Measurements from ENCODE around the gene AGAP9.
"Not testable (repeated sequence)": the region's sequence is repeated elsewhere in the genome, so short reads cannot be mapped to it uniquely, and the experiment has no call there.

AGAP9 gene

DNA sequence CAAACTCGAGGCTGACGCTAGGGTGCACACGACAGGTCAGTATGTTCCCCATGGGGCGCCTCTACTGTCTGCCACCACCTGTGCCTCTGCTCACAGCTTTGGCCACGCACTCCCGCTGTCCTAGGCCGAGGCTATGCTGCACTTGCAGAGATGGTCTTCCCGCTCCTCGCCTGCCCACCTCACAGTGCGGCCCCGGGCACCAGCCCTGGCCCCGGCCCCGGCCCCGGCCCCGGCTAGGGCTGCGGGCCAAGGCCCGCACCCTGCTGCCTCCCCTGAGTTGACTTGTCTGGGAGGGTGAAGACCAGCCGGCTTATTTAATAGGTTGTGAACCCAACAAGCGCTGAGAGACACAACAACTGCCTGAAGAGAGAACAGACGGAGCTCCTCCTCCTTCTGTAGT is at the start of gene AGAP9:
TSS of gene AGAP9 (minus strand) at position 164 of the 400 bp plus-strand sequence. CDS start at position 52, 112 bp downstream.
- H3K27ac Mint-ChIP-seq, H3K36me3 Mint-ChIP-seq, H3K4me3 Mint-ChIP-seq, H3K9me3 Mint-ChIP-seq, H3K4me1 Mint-ChIP-seq, H3K27me3 Mint-ChIP-seq: not testable (repeated sequence)

- not testable (repeated sequence) for H3K4me1 Mint-ChIP-seq, H3K36me3 Mint-ChIP-seq, H3K27ac Mint-ChIP-seq, H3K9me3 Mint-ChIP-seq, H3K4me3 Mint-ChIP-seq, H3K27me3 Mint-ChIP-seq
These were observed 47.9 kb upstream of the AGAP9 start for GRCh38 chr10:47571138-47571912.

- H3K4me1 Mint-ChIP-seq, H3K4me3 Mint-ChIP-seq, H3K36me3 Mint-ChIP-seq: not testable (repeated sequence)
These were observed 43.3 kb upstream of the AGAP9 start for GRCh38 chr10:47566757-47567156.

DNA sequence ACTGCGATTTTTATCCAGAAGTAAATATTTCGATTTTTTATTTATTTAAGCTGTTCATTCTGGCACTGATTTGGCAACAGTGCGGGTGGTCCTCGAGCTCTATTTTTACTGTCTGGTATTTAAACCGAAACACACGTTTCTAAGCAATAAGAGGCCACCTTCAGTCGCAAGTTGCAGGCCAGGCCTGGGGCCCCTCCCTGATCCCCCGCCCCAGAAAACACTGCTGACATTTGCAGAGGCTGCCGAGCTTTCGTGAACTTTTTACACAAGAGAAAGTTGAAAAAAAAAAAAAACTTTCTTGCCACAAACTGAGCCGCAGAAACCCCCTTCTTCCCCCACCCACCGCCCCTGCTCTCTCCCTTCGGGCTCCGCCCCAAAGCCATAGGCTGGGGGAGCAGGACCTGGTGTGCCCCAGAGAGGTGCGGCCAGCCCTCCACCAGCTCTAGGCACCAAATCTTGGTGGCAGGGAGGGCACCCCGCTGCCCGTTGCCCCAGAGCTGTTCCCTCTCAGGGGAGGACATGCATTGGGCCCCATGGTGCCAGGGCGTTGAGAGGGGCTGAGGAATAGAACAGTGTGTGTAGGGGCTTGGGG is 42.8 kb upstream of the AGAP9 start:
- H3K4me1 Mint-ChIP-seq, H3K36me3 Mint-ChIP-seq, H3K9me3 Mint-ChIP-seq, H3K27me3 Mint-ChIP-seq, H3K4me3 Mint-ChIP-seq, H3K27ac Mint-ChIP-seq: not testable (repeated sequence)

More at GRCh38 chr10:47566757-47567156, 43.3 kb upstream of the AGAP9 start:
- not testable (repeated sequence) for H3K27me3 Mint-ChIP-seq, H3K9me3 Mint-ChIP-seq, H3K27ac Mint-ChIP-seq

GRCh38 chr10:47565517-47565920 is 42.1 kb upstream of the AGAP9 start:
- H3K27ac Mint-ChIP-seq, H3K9me3 Mint-ChIP-seq, H3K36me3 Mint-ChIP-seq, H3K4me1 Mint-ChIP-seq, H3K27me3 Mint-ChIP-seq, H3K4me3 Mint-ChIP-seq: not testable (repeated sequence)

DNA sequence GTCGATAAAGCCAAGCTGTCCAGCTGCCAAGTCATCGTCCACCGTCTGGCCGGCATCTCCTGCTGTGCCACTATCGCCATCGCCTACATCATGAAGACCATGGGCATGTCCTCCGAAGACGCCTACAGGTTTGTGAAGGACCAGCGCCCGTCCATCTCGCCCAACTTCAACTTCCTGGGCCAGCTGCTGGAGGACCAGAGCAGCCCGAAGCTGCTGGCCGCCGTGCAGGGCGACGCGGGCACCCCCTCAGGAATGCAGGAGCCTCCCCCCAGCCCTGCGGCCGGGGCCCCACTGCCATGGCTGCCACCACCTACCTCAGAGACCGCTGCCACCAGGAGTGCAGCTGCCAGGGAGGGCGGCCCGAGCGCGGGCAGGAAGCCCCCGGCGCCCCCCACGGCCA is 41.5 kb upstream of the AGAP9 start:
- not testable (repeated sequence) for H3K36me3 Mint-ChIP-seq, H3K4me1 Mint-ChIP-seq, H3K9me3 Mint-ChIP-seq, H3K4me3 Mint-ChIP-seq, H3K27ac Mint-ChIP-seq, H3K27me3 Mint-ChIP-seq

DNA sequence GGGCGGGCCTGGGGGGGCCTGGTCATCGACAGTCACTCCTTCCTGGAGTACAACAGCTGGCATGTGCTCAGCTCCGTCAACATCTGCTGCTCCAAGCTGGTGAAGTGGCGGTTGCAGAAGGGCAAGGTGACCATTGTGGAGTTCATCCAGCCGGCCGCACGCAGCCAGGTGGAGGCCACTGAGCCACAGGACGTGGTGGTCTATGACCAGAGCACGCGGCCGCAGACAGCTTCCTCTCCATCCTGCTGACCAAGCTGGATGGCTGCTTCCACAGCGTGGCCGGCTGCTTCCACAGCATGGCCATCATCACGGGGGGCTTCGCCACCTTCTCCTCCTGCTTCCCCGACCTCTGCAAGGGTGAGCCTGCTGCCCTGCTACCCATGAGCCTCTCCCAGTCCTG is 40.9 kb upstream of the AGAP9 start:
- not testable (repeated sequence) for H3K4me1 Mint-ChIP-seq, H3K27ac Mint-ChIP-seq, H3K9me3 Mint-ChIP-seq

GRCh38 chr10:47560452-47560851 is 37.0 kb upstream of the AGAP9 start:
- not testable (repeated sequence) for H3K9me3 Mint-ChIP-seq, H3K27ac Mint-ChIP-seq, H3K36me3 Mint-ChIP-seq, H3K4me3 Mint-ChIP-seq, H3K27me3 Mint-ChIP-seq, H3K4me1 Mint-ChIP-seq

More for the DNA sequence above, 40.9 kb upstream of the AGAP9 start:
- not testable (repeated sequence) for H3K4me3 Mint-ChIP-seq, H3K27me3 Mint-ChIP-seq, H3K36me3 Mint-ChIP-seq

GRCh38 chr10:47559718-47560308 is 36.4 kb upstream of the AGAP9 start:
- not testable (repeated sequence) for H3K4me1 Mint-ChIP-seq, H3K4me3 Mint-ChIP-seq, H3K27ac Mint-ChIP-seq, H3K36me3 Mint-ChIP-seq, H3K27me3 Mint-ChIP-seq, H3K9me3 Mint-ChIP-seq

- H3K27ac Mint-ChIP-seq, H3K27me3 Mint-ChIP-seq, H3K4me3 Mint-ChIP-seq, H3K4me1 Mint-ChIP-seq, H3K36me3 Mint-ChIP-seq, H3K9me3 Mint-ChIP-seq: not testable (repeated sequence)
These were observed 34.7 kb upstream of the AGAP9 start for GRCh38 chr10:47558109-47558508.

DNA sequence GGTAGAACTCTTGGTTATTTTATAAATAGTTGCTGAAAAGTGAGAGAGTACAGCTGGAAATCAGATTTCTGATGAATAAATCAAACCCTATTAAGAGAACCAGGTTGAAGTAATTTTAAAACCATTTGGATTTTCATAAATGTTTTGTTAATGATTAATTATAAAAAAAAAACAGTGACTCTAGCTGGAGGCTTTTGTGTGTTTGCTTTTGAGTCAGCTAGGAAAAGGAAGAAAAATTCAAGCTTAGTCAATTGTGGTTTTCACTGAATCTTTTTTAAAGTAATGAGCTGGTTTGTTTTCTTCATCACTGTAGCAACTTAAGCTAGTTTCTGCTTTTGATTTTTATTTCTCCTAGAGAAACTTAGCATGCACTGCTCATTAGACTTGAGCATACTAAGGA is 34.2 kb upstream of the AGAP9 start:
- not testable (repeated sequence) for H3K27ac Mint-ChIP-seq, H3K4me3 Mint-ChIP-seq, H3K4me1 Mint-ChIP-seq, H3K9me3 Mint-ChIP-seq, H3K36me3 Mint-ChIP-seq, H3K27me3 Mint-ChIP-seq

DNA sequence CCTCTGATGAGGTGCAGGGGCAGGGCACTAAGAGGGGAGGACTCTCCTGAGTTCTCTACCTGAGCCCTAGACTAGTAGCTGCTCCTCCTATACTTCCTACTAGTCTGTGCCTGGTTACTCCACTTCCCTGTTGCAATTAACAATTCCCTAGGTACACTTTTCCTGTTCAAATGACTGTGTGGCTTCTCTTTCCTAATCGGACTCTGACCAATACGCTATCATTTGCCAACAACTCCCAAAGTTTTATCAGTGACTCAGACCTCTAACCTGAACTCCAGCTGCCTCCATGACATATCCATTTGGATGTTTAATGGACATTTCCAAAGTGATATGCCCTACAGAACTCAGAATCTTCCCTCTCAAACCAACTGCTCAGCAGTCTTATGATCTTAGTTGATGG is 31.9 kb upstream of the AGAP9 start:
- not testable (repeated sequence) for H3K27me3 Mint-ChIP-seq, H3K9me3 Mint-ChIP-seq, H3K27ac Mint-ChIP-seq, H3K36me3 Mint-ChIP-seq, H3K4me1 Mint-ChIP-seq, H3K4me3 Mint-ChIP-seq

DNA sequence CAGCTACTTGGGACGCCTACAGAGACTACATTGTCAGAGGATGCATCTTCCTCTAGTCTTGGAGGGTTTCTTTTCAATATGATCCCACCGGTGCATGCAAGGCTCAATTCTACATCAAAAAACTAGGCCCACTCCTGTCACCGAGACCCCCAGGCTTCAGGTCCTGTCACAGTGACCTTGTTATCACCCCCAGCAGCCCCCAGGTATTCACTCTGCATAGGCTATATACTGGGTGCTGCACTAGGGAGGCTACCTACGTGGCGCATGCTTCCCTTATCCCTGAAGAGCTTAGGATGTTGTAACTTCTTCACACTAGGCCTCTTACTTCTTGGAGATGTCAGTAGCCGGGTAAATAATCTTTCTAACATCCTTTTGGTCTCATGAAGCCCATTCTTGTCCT is 31.1 kb upstream of the AGAP9 start:
- not testable (repeated sequence) for H3K36me3 Mint-ChIP-seq, H3K4me1 Mint-ChIP-seq, H3K27me3 Mint-ChIP-seq, H3K4me3 Mint-ChIP-seq, H3K9me3 Mint-ChIP-seq, H3K27ac Mint-ChIP-seq

DNA sequence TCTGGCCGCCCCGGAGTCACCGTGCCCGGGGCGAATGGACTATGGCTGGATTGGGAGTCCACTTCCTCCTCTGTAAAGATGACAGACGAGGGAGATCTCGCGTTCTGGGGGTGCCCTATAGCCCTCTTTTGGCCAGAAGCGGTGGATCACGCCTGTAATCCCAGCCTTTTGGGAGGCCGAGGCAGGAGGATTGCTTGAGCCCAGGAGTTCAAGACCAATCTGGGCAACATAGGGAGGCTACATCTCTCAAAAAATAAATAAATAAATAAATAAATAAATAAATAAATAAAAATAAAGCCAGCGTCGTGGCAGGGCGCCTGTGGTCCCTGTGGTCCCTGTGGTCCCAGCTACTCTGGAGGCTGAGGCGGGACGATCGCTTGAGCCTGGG is 30.4 kb upstream of the AGAP9 start:
- peak overlapping the region; percentile 59 for H3K4me3 Mint-ChIP-seq
- not testable (repeated sequence) for H3K27ac Mint-ChIP-seq, H3K4me1 Mint-ChIP-seq, H3K9me3 Mint-ChIP-seq, H3K36me3 Mint-ChIP-seq, H3K27me3 Mint-ChIP-seq

DNA sequence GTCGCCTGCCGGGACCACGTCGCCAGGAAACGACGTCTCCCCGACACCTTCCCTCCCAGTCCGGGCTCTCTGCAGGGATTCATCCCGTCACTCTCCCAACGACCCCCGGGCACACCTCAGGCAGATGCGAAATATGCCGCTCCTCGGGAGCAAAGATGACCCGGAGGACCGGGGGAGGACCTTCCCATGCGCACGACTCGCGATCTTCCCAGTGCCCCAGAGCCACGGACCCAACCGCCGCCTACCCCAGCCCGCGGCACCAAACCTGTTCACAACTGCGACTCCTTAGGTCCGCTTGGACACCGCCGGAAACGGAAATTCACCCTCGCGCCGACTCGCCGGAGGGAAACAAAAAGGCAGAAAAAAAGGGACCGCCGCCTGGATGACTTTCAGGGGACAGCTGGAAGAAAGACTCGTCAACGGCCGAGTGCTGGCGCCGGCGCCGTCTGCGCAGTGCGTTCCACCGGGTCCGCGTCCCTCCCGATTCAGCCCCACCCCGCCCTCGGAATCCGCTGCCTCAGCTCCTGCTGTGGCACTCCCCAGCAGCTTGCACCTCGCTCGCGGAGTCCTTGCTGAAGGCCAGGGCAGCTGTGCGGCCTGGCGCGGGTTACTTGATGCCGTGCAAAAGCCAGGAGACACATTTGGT is 29.9 kb upstream of the AGAP9 start:
- H3K27ac Mint-ChIP-seq = peak overlapping the region; percentile 99
- H3K4me1 Mint-ChIP-seq, H3K36me3 Mint-ChIP-seq, H3K27me3 Mint-ChIP-seq, H3K9me3 Mint-ChIP-seq: not testable (repeated sequence)
- H3K4me3 Mint-ChIP-seq = peak overlapping the region; percentile 100

DNA sequence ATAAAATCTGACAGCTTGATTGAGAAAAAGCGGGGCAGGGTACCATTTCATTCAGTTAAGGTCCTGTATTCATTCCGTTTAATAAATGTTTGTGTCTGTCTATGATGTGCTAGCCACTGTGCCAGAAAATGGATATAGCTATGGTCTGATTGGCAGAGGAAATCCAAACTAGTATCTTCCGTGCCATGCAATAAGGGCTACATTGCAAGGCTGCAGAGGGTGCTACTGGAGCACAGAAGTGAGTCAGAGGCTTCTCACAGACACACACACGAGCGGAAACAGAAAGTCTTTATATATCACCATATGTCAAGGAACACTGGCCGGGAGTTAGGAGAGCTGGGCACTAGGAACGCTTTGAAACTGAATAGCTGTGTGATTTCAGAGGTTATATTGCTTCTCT is 29.3 kb upstream of the AGAP9 start:
- not testable (repeated sequence) for H3K36me3 Mint-ChIP-seq, H3K4me1 Mint-ChIP-seq, H3K27me3 Mint-ChIP-seq, H3K9me3 Mint-ChIP-seq
- H3K27ac Mint-ChIP-seq = peak overlapping the region; percentile 99
- peak overlapping the region; percentile 100 for H3K4me3 Mint-ChIP-seq
